GM08714 (cell line): ENCODE data around the gene NRXN3.

Source experiments
- H3K4me3 ChIP-seq: fragments of 200-500 bp; sonication (Bioruptor generic); 2 replicates; pipeline ENCODE4 v1.5.1; 2014; ENCODE audit warnings: mild to moderate bottlenecking, low read length, inconsistent platforms
- ZNF274 ChIP-seq: IDR thresholded peaks from 2 replicates; pipeline ENCODE4 v1.6.1; 2012; ENCODE audit warnings: mild to moderate bottlenecking, low read depth, low read length

The NRXN3 gene

GRCh38 chr14:79325557-79325956 lies 1155.4 kb downstream of the NRXN3 start:
- no peak overlapping the region for H3K4me3 ChIP-seq
- TF ChIP-seq ZNF274, result no peak

- TF ChIP-seq ZNF274, result no peak
- no peak overlapping the region for H3K4me3 ChIP-seq
These were observed 1158.7 kb downstream of the NRXN3 start for GRCh38 chr14:79328863-79329262.

GRCh38 chr14:79331830-79332229 lies 1161.7 kb downstream of the NRXN3 start:
- no peak overlapping the region for H3K4me3 ChIP-seq
- TF ChIP-seq ZNF274, result no peak

DNA sequence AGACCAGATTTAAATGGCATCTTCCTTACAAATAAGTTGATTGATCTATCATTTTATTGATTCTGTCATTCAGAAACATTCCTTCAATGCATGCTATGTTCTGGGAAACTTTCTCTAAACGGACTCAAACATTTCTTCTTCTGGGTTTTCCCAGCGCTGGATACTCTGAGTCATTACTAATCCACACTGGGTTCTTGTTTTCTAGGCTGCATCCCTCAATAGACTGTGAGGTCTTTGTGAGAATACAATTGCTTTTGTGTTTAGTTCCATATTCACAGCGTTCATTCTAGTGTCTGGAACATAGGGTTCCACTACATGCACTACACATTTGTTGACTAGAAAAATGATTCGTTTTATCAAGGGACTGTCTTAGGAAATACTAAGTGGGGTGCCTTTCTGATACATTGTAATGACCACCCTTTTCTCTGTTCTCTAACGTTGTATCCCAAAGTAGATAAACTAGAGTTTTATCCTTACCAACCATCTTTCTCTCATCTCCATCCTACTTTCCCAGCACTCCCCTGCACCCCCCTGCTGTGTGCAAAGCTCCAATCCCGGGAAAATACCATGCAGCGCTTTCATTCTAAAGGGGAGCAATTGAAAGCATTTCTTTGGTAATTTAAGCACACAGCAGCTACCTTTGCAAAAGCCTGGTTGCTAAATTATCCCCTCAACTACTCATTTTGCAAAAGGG lies 1162.5 kb downstream of the NRXN3 start:
- TF ChIP-seq ZNF274, result no peak
- no peak overlapping the region for H3K4me3 ChIP-seq

DNA sequence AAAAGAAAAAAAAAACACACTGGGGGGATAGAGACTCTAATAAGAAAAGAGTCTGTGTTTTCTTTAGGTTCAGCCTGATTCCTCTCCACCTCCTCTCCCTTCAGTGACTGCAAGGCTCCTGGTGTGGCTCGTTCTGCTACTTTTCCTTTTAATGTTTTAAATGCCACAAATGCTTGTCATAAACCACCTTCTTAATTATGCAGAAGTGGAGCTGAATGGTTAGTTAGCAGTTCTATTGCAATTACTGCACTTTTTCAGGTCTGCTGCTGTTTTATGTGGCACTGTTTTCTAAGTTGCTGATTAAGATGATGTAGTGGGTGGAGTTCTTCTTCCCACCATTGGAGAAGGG lies 1163.0 kb downstream of the NRXN3 start:
- TF ChIP-seq ZNF274, result no peak
- no peak overlapping the region for H3K4me3 ChIP-seq

DNA sequence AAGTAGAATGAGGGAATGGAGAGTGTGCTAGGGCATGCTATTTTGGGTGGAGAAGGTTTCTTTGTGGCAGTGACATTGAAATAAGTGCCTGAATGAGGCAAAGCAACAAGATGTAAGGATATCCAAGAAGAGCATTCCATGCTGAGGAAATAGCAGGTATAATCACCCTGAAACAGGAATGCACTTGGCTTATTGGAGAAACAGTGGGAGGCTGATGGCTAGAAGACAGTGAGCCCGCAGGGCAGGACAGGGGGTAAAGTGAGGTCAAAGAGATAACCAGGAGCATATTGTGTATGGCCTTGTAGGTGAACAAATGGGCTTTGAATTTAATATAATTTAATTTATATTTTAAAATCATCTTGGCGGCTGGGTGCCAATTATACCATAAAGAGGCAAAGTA lies 1164.1 kb downstream of the NRXN3 start:
- H3K4me3 ChIP-seq, result no peak overlapping the region
- TF ChIP-seq ZNF274, result no peak

DNA sequence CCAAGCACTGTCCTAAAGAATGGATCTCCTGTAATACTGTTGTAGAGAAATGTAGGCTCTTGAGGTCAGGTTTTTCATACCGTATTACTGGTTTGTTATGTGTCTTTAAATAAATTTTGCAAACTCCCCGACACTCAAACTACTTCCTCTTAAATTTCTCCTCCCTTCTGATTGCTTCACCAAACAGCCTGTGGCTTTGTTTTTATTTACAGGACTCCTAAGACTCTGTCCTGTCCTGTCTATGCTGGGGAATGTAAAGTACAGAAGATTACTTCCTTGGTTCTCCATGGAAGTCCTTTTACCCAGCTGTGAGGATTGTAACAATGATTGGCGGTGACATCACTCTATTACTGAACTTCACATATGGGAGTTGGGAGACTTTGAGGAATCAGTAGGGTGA lies 1167.6 kb downstream of the NRXN3 start:
- no peak overlapping the region for H3K4me3 ChIP-seq
- TF ChIP-seq ZNF274, result no peak

DNA sequence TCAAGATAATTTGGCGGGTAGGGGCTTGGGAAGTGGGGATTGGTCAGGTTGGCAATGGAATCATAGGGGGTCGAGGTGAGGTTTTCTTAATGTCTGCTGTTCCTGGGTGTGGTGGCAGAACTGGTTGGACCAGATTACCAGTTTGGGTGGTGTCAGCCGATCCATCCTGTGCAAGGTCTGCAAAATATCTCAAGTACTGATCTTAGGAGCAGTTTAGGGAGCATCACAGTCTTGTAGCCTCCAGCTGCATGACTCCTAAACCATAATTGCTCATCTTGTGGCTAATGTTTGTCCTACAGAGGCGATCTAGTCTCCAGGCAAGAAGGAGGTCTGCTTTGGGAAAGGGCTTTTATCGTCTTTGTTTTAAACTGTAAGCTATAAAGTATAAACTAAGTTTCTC lies 1172.8 kb downstream of the NRXN3 start:
- no peak for TF ChIP-seq ZNF274
- no peak overlapping the region for H3K4me3 ChIP-seq

GRCh38 chr14:79351011-79351410 lies 1180.8 kb downstream of the NRXN3 start:
- no peak for TF ChIP-seq ZNF274
- no peak overlapping the region for H3K4me3 ChIP-seq

- TF ChIP-seq ZNF274, result no peak
- H3K4me3 ChIP-seq, result no peak overlapping the region
These were observed 1182.0 kb downstream of the NRXN3 start for GRCh38 chr14:79352076-79352630.

GRCh38 chr14:79354336-79354735 lies 1184.2 kb downstream of the NRXN3 start:
- TF ChIP-seq ZNF274, result no peak

DNA sequence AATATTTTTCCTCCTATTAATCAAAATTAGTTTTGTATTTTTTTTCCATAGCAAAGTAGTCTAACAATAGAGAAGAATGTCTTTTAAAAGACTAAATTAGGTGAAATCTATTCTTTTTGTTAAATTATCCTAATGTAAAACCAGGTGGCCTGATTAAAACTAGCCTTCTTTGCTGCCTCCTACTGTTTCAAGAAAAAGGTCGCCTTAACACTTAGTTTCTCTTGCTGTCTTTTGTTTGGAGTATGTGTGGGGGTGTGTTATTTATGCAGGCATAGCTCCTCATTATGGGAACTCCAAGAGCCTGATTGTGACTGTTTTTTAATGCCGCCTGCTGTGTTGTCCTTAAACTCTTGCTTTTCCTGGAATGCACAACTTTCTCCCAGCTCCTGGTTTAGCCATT lies 1185.9 kb downstream of the NRXN3 start:
- TF ChIP-seq ZNF274, result no peak
- H3K4me3 ChIP-seq, result no peak overlapping the region

More at GRCh38 chr14:79354336-79354735, 1184.2 kb downstream of the NRXN3 start:
- no peak overlapping the region for H3K4me3 ChIP-seq

DNA sequence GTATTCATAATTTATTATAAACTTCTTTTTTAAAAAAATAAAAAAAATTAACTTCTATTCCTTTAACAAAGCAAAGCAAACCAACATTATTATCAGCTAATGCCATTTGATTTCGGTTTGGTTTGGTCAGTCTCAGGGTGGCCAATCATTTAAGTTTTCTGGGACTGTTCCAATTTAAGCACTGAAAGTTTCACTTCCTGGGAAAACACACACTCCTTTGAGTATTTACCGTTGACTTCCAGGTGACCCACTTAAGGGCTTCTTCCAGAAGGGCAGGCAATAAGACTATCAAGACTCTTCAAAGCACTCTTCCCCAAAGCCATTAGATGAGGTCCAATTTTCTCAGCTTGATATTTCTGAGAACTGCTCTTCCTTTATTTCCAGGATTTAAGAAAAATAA lies 1187.1 kb downstream of the NRXN3 start:
- no peak overlapping the region for H3K4me3 ChIP-seq
- no peak for TF ChIP-seq ZNF274

- no peak overlapping the region for H3K4me3 ChIP-seq
- TF ChIP-seq ZNF274, result no peak
These were observed 1193.1 kb downstream of the NRXN3 start for GRCh38 chr14:79363291-79363690.

DNA sequence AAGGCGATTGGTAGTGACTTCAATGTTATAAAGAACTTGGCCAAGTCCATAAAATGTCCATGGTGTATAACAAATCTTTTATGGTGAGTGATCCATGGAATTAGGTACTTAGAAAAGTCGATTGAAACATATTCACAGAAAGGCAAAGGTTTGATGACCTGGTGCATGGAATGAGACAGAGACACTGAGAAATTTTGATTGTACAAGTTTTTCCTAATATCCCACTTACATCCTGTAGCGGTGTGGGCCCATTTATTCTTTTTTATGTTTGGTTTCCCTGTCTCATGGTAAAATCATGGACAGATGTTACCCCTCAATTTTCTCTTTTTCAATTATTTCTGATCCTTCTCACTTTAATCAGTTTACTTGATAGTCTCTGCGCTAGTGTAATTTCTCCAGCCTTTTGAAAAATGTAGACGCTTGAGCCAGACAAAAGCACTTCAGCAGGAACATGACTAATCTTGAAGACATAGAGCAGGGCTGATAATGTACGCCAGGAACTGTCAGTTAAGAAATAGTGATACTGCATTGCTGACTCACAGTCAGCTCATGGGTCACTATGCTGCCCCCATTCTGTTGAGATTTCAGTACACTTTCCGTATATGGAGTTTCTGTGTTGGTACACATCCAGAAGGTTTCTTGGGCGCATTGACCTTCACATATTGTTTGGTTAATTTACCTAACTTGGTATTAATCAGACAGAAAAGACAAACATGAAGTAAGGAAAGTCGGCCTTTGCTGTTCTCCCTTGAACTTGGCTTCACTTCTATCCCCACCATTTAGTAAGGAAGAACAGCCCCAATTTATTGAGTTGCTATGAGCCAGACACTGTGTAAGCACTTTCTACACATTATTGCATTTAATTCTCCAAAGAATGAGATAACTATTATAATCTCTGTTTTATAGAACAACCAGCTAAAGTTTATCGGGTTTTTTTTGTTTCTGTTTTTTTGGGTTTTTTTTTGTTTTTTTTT lies 1199.5 kb downstream of the NRXN3 start:
- no peak overlapping the region for H3K4me3 ChIP-seq
- TF ChIP-seq ZNF274, result no peak
